ENCODE measurements around the gene PROK2.

Gene PROK2

GRCh38 chr3:71786551-71786950, 1.6 kb upstream of the PROK2 start:
- DNase-seq (ENCODE audit: low read depth): no peak

- DNase-seq (ENCODE audit: low read depth): no peak
Measured at GRCh38 chr3:71786217-71786549, 1.2 kb upstream of the PROK2 start.

- no peak for DNase-seq (ENCODE audit: low read depth)
Measured at GRCh38 chr3:71785532-71786216, 726 bp upstream of the PROK2 start.

GRCh38 chr3:71784201-71784913, 591 bp downstream of the PROK2 start:
- DNase-seq (ENCODE audit: low read depth): no peak

GRCh38 chr3:71783152-71783551, 1.8 kb downstream of the PROK2 start:
- DNase-seq (ENCODE audit: low read depth): no peak

- no peak for DNase-seq (ENCODE audit: low read depth)
Measured at GRCh38 chr3:71780430-71780829, 4.5 kb downstream of the PROK2 start.

GRCh38 chr3:71779674-71780377, 5.1 kb downstream of the PROK2 start:
- no peak for DNase-seq (ENCODE audit: low read depth)

- no peak for DNase-seq (ENCODE audit: low read depth)
Measured at GRCh38 chr3:71778353-71778752, 6.6 kb downstream of the PROK2 start.

GRCh38 chr3:71776538-71776937, 8.4 kb downstream of the PROK2 start:
- no peak for DNase-seq (ENCODE audit: low read depth)

GRCh38 chr3:71771884-71772283, 13.1 kb downstream of the PROK2 start:
- DNase-seq (ENCODE audit: low read depth): no peak

GRCh38 chr3:71771126-71771525, 13.8 kb downstream of the PROK2 start:
- no peak for DNase-seq (ENCODE audit: low read depth)

GRCh38 chr3:71763426-71763825, 21.5 kb downstream of the PROK2 start:
- no peak for DNase-seq (ENCODE audit: low read depth)

GRCh38 chr3:71760140-71760539, 24.8 kb downstream of the PROK2 start:
- DNase-seq (ENCODE audit: low read depth): no peak

GRCh38 chr3:71759401-71759800, 25.5 kb downstream of the PROK2 start:
- no peak for DNase-seq (ENCODE audit: low read depth)

- no peak for DNase-seq (ENCODE audit: low read depth)
Measured at GRCh38 chr3:71758091-71758490, 26.9 kb downstream of the PROK2 start.

- DNase-seq (ENCODE audit: low read depth): no peak
Measured at GRCh38 chr3:71754610-71755253, 30.2 kb downstream of the PROK2 start.

- DNase-seq (ENCODE audit: low read depth): no peak
Measured at GRCh38 chr3:71753701-71754609, 31.0 kb downstream of the PROK2 start, which contains the start of gene GPR27. Gene GPR27 (plus strand): TSS chr3:71753855. CDS start chr3:71754050, 195 bp downstream.

- no peak for DNase-seq (ENCODE audit: low read depth)
Measured at GRCh38 chr3:71752831-71753700, 31.9 kb downstream of the PROK2 start.

GRCh38 chr3:71751602-71752001, 33.3 kb downstream of the PROK2 start:
- no peak for DNase-seq (ENCODE audit: low read depth)

- no peak for DNase-seq (ENCODE audit: low read depth)
Measured at GRCh38 chr3:71744738-71745137, 40.2 kb downstream of the PROK2 start.

- DNase-seq (ENCODE audit: low read depth): no peak
Measured at GRCh38 chr3:71742621-71743020, 42.3 kb downstream of the PROK2 start.

Measured in stimulated activated CD8-positive, alpha-beta memory T cell treated with anti-CD3 and anti-CD28 coated beads, Interleukin-15, amount 100 ng/mL, for 1 hour (primary cell).